ENCODE data around the gene ESRRA.

- TF ChIP-seq POLR2A (conservative IDR thresholded peaks at IDR 0.05) = no peak
- no peak for TF ChIP-seq CTCF (IDR thresholded peaks at IDR 0.05 in 2 of 3, conservative IDR thresholded peaks at IDR 0.05 in 1 of 3; ENCODE audit: insufficient read depth in 2 of 3, low read depth in 1 of 3, low read length in 3 of 3)
- no peak for TF ChIP-seq ZBTB34 (CRISPR knock-in tag; IDR thresholded peaks at IDR 0.05)
- TF ChIP-seq PCBP2 (IDR thresholded peaks at IDR 0.05; ENCODE audit: low read depth, low read length, poor library complexity, severe bottlenecking) = no peak
- TF ChIP-seq NFIX (CRISPR knock-in tag; IDR thresholded peaks at IDR 0.05; ENCODE audit: low read depth) = no peak
- no peak for TF ChIP-seq EGR1 (conservative IDR thresholded peaks at IDR 0.05)
- TF ChIP-seq ARHGAP35 (IDR thresholded peaks at IDR 0.05; ENCODE audit: partially characterized antibody) = no peak
These were observed 6.1 kb upstream of the ESRRA start for GRCh38 chr11:64298966-64299846.
